Measurements from ENCODE around the gene OR4N5. TPM values are rescaled to one million over a fixed set of nuclear protein-coding genes. Genes with fewer than 3 reads are reported as not detected.

OR4N5 gene
- total RNA-seq (2014; rRNA removed; shearing (Covaris generic)) = not detected in 2 replicates

DNA sequence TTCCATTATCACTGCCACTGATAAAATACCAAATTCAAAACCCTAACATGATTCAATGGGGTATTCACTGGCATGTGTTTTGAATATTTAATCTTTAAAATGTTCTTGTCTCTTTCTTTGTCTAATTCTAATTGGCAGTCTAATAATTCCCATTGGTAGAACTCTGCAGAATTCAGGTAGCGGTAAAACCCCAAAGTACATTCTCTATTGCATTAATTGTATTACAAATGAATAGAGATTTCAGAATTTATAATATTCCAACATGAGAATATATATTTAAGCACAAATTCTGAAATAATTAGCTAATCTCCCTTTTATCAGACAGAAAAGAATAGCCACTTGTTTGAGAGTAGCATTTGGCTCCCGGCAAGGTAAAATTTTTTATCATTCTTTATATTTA lies at the start of gene OR4N5:
OR4N5 (plus strand) TSS at position 301 of the 400 bp plus-strand sequence. CDS start 4,916 bp downstream, outside the sequence.

DNA sequence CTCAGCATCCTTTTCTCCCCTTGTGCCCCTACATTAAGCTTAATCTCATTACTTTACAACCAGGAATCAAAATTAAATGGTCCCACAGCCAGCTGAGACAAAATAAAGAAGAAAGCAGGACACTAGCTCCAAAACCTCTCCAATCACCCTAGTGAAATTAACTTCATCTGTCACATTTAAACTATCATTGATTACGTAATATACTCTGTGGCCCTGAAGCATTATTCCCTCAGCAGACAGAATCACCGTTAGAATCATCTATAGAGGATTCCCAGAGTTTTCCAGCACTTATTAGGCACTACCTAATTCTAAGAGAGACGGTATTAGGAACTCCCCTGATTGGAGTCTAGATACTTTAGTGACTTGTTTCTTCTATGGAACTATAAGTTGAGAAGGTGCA lies 28.2 kb upstream of the OR4N5 start, which contains the start of gene OR4K17:
OR4K17 (plus strand) TSS at position 302 of the 400 bp plus-strand sequence. CDS start 6,761 bp downstream, outside the sequence.

DNA sequence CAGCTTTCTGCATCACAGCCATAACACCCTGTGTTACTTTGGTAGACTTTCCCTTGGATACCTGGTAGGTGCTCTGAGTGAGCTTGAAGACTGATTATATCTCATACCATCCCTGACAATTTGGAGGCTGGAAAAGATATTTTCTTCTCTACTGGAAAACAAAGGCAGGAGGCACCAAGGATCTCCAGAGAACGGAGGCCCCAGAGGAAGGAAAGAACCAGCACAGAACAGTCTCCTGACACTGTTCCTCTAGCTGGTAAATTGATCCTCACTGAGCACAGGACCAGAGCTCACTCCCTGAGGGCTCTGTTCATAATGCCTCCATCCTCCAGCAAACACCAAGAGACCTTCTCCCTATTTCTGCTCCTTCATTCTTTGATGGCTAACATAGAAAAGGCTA lies 52.0 kb downstream of the OR4N5 start, which contains the start of gene OR11G2:
OR11G2 (plus strand) TSS at position 301 of the 400 bp plus-strand sequence. CDS start 6,542 bp downstream, outside the sequence.

Small RNA genes within 50 kb of the gene (small RNA-seq; reads per million reads assigned to genes)
- gene GTF2IP22 (not detected), gene RNA5SP380 (not detected)

Other genes starting within 250 kb of the OR4N5 start
- not detected in 2 replicates for gene OR4K5, start 218.2 kb upstream of the OR4N5 start, total RNA-seq (2014; rRNA removed; shearing (Covaris generic))
- gene OR4K1, start 207.9 kb upstream of the OR4N5 start, total RNA-seq (2014; rRNA removed; shearing (Covaris generic)) = not detected in 2 replicates
- gene OR4K15, start 163.2 kb upstream of the OR4N5 start, total RNA-seq (2014; rRNA removed; shearing (Covaris generic)) = not detected in 2 replicates
- gene OR4Q2, start 136.7 kb upstream of the OR4N5 start, total RNA-seq (2014; rRNA removed; shearing (Covaris generic)) = not detected in 2 replicates
- not detected in 2 replicates for gene OR4K14, start 119.5 kb upstream of the OR4N5 start, total RNA-seq (2014; rRNA removed; shearing (Covaris generic))
- gene OR4K13, start 102.8 kb upstream of the OR4N5 start, total RNA-seq (2014; rRNA removed; shearing (Covaris generic)) = not detected in 2 replicates
- not detected in 2 replicates for gene OR4L1, start 78.8 kb upstream of the OR4N5 start, total RNA-seq (2014; rRNA removed; shearing (Covaris generic))
- gene OR4K17, start 28.1 kb upstream of the OR4N5 start, total RNA-seq (2014; rRNA removed; shearing (Covaris generic)) = not detected in 2 replicates
- not detected in 2 replicates for gene OR11G2, start 52.1 kb downstream of the OR4N5 start, total RNA-seq (2014; rRNA removed; shearing (Covaris generic))
- not detected in 2 replicates for gene OR11H6, start 84.9 kb downstream of the OR4N5 start, total RNA-seq (2014; rRNA removed; shearing (Covaris generic))
- gene OR11H7, start 90.2 kb downstream of the OR4N5 start, total RNA-seq (2014; rRNA removed; shearing (Covaris generic)) = not detected in 2 replicates
- not detected in 2 replicates for gene OR11H4, start 100.5 kb downstream of the OR4N5 start, total RNA-seq (2014; rRNA removed; shearing (Covaris generic))
- 12.7 and 17.9 TPM in 2 replicates for gene TTC5, start 167.1 kb downstream of the OR4N5 start, total RNA-seq (2014; rRNA removed; shearing (Covaris generic))
- gene CCNB1IP1, start 194.5 kb downstream of the OR4N5 start, total RNA-seq (2014; rRNA removed; shearing (Covaris generic)) = 54.5 and 54.8 TPM in 2 replicates
- gene PARP2, start 204.8 kb downstream of the OR4N5 start, total RNA-seq (2014; rRNA removed; shearing (Covaris generic)) = 19.1 and 23.5 TPM in 2 replicates

All from A375 (cell line).